Loucy (cell line): ENCODE data around the gene ARID1B.

Source experiments
- EZH2phosphoT487 ChIP-seq: fragments of 200-600 bp; IDR thresholded peaks from 2 replicates; pipeline ENCODE4 v1.6.1; 2018; ENCODE audit warnings: antibody characterized with exemption, mild to moderate bottlenecking, moderate library complexity, borderline replicate concordance
- TF ChIP-seq, protein P1 (sequence below): fragments of 200-600 bp; sonication (generic); conservative IDR thresholded peaks from 2 replicates; pipeline ENCODE4 v1.5.1; 2014; ENCODE audit warnings: mild to moderate bottlenecking, antibody characterized with exemption, low read length

DNA sequence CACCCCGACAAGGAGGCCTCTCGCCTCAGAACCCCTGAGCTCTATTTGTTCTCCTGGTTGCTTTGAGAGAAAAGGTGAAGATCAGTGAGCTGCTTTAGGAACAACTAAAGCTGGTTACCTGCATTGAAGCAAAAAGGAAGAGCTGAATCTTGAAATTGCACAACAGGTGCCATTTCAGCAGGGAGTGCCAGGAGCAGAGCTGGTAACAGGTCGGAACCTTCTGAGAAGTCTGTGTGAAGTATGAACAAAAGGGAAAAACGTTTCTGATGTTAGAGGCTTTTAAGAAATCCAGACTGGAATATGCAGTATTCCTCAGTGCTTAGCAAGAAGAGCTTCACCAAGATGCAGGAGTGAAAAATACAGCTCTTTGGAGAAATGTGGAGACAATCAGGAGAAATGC, 382.2 kb downstream of the ARID1B start:
- TF ChIP-seq, protein P1, sequence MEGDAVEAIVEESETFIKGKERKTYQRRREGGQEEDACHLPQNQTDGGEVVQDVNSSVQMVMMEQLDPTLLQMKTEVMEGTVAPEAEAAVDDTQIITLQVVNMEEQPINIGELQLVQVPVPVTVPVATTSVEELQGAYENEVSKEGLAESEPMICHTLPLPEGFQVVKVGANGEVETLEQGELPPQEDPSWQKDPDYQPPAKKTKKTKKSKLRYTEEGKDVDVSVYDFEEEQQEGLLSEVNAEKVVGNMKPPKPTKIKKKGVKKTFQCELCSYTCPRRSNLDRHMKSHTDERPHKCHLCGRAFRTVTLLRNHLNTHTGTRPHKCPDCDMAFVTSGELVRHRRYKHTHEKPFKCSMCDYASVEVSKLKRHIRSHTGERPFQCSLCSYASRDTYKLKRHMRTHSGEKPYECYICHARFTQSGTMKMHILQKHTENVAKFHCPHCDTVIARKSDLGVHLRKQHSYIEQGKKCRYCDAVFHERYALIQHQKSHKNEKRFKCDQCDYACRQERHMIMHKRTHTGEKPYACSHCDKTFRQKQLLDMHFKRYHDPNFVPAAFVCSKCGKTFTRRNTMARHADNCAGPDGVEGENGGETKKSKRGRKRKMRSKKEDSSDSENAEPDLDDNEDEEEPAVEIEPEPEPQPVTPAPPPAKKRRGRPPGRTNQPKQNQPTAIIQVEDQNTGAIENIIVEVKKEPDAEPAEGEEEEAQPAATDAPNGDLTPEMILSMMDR: no peak
- no peak for TF ChIP-seq EZH2phosphoT487
